Fibroblast of mammary gland (primary cell): Measurements from ENCODE around the gene SAMD8.

Experiments
- DNase-seq: peaks from one replicate; pipeline ENCODE4 v3.0.0-alpha.2; 2010; ENCODE audit warnings: low read depth
- H3K4me3 ChIP-seq: 2 replicates; pipeline ENCODE4 v1.5.1; 2011; ENCODE audit warnings: low read depth, mild to moderate bottlenecking, low read length, moderate library complexity; ENCODE audit not compliant: control insufficient read depth
- TF ChIP-seq, protein P1 (sequence below): conservative IDR thresholded peaks from 2 replicates; pipeline ENCODE4 v1.5.1; 2011; ENCODE audit warnings: low read depth, low read length, inconsistent platforms; ENCODE audit not compliant: control insufficient read depth, insufficient read depth

Gene SAMD8

DNA sequence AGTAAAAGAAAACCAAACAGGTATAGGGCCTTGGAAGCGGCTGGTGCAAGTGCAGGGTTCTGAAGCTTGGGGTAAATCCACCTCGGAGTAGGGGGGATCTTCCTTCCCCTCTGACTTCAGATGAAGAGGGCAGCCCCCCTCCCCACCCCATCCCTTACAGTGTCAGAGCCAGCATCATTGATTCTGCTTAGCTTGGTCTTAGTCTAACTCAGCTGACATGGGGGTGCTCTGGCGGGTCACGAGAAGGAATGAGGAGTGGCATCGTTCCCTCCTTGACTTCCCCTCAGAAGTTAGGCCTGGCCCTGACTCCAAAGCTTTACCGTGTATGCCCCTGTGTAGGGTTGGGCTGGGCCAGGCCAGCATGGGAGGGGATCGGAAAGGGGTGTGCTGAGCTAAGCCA is 44.2 kb upstream of the SAMD8 start:
- H3K4me3 ChIP-seq: no peak overlapping the region
- no peak for DNase-seq
- TF ChIP-seq, protein P1, sequence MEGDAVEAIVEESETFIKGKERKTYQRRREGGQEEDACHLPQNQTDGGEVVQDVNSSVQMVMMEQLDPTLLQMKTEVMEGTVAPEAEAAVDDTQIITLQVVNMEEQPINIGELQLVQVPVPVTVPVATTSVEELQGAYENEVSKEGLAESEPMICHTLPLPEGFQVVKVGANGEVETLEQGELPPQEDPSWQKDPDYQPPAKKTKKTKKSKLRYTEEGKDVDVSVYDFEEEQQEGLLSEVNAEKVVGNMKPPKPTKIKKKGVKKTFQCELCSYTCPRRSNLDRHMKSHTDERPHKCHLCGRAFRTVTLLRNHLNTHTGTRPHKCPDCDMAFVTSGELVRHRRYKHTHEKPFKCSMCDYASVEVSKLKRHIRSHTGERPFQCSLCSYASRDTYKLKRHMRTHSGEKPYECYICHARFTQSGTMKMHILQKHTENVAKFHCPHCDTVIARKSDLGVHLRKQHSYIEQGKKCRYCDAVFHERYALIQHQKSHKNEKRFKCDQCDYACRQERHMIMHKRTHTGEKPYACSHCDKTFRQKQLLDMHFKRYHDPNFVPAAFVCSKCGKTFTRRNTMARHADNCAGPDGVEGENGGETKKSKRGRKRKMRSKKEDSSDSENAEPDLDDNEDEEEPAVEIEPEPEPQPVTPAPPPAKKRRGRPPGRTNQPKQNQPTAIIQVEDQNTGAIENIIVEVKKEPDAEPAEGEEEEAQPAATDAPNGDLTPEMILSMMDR: no peak

DNA sequence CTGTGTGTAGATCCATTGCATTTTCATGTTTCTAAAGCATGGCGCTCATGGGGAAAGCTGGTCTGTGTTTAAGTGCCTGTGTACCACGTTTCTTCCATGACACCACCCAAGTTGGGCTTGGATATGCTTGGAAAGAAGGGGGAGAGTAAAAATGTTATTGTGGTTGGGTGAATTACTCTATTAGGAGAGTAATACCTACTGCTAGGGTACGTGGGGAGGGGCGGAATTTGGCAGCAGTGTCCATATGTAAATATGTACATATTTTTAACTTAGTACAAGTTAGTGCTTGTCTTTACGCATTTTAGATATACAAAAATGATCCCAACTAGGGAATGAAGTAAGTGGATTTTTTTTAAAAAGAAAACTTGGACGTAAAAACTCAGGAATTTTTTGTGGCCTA is 42.9 kb upstream of the SAMD8 start:
- H3K4me3 ChIP-seq: no peak overlapping the region
- TF ChIP-seq, protein P1: no peak
- DNase-seq: no peak

DNA sequence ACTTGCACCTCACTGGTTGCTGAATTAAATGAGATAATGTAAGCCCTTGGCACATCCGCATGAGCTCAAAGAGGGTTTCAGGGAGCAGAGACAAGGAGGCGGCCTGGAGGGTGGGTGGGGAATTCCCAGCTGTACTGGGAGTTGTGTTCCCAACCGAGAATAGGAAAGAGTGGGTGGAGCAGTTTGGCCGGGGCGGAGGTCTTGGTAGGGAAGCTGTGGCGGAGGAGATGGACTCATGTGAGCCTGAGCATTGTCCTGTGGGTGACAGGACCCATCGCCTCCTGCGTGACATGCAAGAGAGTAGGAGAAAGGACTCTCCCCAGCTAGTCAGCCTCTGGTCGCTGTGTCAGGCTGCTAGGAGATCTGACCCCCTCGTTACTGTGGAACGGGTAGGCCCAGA is 41.0 kb upstream of the SAMD8 start:
- TF ChIP-seq, protein P1: no peak
- DNase-seq: no peak
- no peak overlapping the region for H3K4me3 ChIP-seq

DNA sequence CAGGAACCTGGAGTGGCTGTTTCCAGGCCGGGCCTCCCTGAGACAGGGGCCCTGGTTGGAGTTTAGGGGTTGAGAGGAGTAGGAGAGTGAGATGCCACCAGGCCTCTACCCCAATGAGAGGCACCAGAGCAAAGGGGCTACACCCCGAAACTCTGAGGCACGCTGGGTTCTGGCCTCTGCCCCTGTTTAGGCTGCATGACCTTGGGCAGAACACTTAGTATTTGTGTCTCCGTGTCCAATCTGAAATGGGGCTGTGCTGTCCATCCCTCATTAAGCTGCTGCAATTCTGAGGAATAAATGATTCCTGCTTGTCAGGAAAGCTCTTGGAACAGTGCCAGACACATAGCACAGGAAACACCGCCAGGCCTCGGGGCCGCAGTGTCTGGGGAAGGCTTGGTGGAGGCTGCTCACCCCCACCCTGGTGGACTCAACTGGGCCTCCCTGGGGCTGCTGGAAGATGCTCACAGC is 40.5 kb upstream of the SAMD8 start:
- DNase-seq: no peak
- no peak overlapping the region for H3K4me3 ChIP-seq
- TF ChIP-seq, protein P1: no peak

DNA sequence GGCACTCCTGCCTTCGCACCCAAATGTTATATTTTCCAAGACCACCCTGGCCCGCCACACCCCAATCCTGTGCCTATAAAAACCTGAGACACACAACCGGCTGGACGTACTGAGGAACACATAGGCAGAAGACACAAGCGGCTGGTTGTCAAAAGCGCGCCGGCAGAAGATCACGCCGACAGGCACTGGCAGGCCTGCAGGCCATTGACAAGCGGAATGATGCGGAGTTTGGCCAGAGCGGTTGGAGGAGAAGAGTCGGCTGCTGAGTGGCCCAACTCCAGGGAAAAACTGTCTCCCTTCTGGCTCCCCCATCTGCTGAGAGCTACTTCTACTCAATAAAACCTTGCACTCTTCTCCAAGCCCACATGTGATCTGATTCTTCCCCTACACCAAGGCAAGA is 39.7 kb upstream of the SAMD8 start:
- DNase-seq: no peak
- no peak overlapping the region for H3K4me3 ChIP-seq
- TF ChIP-seq, protein P1: no peak

DNA sequence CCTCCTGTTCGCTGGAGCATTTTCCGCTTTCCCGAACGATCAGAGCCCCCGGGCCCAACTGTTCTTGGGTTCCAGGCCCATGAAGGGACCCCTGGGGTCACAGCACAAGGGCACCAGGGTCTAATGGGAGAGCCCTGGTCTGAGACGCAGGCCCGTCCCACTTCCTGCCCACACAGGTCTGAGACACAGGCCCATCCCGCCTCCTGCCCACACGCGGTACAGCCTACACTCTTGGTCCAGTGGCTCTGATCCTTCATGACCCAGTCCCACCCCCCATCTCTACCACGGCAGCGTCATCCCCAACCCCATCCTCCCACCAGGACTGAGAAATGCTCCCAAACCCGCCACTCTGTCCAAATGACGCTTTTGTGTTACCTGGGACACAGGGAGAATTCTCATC is 38.7 kb upstream of the SAMD8 start:
- H3K4me3 ChIP-seq: no peak overlapping the region
- DNase-seq: no peak

More for the DNA sequence above, 38.7 kb upstream of the SAMD8 start:
- TF ChIP-seq, protein P1: no peak
